Fibroblast of skin of left quadriceps (primary cell): Measurements from ENCODE around the gene NEK6.

ENCODE experiments used
- DNase-seq, 2 experiments: peaks; one replicate each; pipeline ENCODE4 v3.0.0-alpha.2; 2013; ENCODE audit warnings: low read depth in 2 of 2

The NEK6 gene

DNA sequence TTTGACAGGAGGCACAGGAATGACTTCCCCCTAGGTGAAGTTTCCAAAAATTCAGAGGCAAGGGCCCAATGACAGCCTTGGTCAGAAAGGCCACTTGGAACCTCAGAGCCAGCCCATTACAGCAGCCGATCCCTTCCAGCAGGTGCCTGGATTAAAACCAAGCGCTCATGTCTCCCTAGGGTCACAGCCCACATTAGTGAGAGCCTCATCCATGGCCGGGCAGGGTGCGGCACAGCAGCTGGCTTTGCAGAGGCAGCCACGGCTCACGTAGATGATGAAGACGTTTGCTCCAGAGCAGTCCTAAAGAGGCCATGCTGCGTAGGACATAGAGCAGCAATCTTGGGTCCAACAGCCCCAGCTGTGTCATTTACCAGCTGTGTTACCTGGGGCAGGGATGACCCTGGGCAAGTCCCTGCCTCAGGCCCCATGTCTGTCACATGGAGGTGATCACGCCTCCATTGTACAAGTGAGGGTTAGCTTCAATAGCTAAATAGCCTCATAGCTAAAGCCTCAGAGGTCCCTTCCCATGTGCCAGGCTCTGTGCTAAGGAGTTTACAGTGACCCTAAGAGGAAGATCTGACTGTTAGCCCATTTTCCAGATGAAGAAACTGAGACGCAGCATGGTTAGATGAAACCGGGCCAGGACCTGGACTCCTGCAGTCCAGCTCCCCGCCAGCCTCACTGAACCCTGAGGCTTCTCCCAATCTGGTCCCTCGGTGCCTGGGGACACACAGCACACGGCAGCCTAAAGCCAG lies 39.2 kb downstream of the NEK6 start:
- DNase-seq, result no peak

GRCh38 chr9:124297551-124297901 lies 39.8 kb downstream of the NEK6 start:
- peak; percentile 85 to 86 for DNase-seq

DNA sequence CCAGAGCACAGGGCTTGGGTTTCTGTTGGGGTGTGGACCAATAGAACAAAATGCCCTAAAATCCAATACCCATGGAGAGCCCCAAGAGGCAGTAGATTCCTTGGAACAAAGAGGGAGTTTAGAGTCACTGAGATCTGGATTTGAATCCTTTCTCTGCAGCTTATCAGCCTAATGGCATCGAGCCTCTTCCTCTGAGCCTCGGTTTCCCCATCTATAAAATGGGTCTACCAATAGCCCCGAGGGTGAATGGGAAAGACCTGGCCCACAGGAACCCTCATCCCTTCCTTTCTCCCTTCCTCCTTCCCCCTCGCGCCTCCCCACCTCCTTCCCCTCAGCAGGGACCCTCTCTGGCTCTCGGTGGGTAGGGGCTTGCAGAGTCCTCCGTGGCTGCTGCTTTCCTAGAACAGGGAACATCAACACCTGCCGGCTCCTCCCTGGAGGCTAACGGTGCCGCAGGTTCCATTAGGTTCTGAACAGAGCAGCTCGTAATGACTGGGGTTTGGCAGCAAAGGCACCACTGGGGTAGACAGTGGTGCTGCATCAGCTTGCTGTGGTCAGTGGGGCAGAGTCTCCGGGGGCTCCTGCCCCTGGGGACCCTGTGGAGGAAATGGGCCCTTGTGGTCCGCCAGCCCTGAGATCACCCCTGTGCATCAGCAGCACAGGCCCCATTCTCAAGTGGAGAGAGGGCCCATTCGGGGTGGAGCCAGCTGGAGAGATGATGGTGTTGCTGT lies 40.3 kb downstream of the NEK6 start:
- DNase-seq, result no peak

DNA sequence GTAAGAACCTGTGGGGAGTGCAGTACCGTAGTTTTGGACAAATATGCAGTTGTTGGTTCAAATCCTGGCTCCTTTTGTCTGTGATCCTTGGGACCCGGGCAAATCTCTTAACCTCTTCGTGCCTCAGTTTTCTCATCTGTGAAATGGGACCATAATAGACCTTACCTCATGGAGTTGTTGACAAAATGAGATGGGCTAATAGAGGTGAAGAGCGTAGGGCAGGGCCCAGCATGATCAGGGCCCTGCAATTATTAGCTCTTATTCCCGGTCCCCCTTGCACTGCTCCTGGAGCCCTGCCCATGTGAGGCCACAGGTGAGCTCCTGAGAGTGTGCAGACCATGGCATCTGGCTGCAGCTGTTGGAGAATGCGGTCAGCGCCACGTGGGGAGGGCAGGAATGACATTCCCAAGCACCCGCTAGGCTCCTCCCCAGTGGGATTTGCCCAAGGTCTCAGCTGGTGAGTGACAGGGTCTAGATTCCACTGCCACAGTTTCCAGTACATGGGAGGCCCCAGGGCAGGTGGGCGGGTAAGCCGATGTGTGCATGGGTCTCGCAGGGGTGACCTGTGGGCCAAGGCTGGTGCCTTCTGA lies 41.0 kb downstream of the NEK6 start:
- no peak for DNase-seq

DNA sequence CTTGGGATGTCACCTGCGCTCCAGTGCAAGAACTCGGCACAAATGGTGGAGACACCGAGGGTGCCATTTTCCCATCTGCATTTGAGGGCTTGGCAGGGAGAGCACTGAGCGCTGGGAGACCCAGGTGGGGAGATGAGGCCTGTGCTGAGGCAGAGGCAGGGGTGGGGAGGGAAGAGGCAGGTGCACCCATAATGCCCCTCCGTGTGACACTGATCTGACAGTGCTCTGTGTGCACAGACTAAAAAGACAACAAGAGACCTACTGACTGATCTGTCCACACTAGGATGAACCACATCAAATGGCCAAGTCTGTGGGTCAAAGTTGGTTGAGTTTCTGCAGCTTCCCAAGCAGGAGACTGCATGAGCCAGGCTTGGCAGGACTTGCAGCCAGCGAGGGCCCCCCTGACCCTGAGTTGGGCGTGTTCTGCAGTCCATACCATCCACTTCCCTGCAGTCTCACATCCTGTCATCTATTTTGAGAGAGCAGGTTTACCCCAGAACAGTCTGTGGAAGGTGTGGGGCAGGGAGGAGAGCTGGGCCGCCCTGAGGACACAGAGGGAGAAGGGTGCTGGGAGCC lies 41.9 kb downstream of the NEK6 start:
- no peak for DNase-seq

GRCh38 chr9:124300312-124300711 lies 42.6 kb downstream of the NEK6 start:
- no peak for DNase-seq

DNA sequence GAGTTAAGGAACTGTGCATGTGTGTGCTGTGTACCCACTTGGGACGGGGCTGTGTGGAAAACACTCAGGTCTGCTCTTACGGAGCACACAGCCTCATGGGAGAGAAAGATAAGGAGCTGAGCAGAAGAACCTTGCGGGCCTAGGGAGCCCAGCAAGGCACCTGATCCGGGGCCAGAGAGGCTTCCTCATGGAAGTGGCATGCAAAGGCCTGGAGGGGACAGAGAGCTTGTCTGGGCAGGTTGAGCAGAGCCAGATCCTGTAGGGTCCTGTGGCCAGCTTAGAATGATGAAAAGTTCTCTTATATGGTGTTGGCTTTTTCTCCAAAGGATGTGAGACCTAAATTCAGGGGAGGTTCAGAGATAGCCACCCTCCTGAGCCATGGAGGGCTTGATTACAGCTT lies 45.2 kb downstream of the NEK6 start:
- no peak for DNase-seq

DNA sequence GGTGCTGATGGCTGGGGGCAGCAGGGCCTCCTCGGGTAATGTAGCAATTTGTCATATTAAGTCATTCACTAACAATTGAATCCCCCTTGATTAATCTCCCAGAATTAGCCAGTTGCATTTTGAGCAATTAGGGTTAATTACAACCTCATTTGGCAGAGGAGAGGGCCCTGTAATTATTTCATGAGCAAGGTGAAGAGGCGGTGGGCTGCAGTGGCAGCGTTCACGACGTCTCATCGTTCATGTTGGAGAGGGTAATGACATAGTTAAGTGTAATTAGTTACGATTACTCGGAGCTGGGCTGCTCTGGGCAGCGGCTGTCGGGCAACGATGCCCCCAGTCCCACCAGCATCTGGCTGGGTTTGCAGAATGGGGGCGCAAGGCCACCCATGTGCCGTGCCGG lies 46.0 kb downstream of the NEK6 start:
- DNase-seq, result no peak

DNA sequence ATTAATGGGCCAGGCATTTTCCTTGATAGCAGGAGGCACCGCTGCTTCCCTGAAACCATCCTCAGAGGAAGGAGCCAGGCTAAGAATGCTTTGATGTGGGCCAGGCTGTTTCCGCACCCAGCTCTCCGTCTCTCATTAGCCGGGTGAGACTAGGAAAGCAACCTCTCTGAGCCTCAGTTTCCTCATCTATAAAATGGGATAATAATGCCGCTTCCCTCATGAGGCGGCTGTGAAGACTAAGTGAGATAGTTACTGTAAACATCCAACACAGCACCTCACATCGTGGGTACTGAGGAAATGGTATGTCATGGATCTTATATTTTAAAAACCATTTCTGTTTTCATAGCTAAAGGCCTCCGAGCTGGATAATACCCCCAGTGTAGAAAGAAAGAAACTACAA lies 46.5 kb downstream of the NEK6 start:
- DNase-seq, result no peak

DNA sequence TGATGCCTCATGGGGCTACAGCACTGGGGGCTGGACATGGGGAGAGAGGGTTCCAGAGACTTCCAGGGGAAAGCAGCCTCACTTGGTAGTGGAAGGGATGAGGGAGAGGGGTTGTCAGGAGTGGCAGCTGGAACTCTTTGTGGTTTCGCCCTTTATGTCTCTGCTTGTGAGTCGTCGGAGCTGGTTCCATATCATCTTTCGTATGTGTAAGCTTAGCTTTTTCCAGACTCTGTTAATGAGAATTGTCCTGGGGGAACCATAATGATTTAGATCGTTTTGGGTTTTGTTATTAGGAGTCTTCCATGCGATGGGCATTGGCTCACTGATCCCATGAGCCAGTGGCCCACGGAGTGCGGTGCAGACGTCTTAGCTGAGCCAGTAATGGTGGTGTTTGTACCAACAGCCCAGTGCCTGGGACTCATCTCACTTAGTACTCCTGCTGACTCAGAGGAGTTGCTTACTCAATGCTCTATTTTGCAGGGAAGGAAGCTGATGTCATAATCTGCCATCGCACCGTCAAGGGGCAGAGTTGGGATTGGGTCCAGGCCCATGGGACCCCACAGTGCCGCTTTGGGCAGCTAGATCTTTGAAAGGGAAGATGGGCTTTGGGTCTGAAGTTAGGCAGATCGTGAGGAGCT lies 48.5 kb downstream of the NEK6 start:
- DNase-seq, result peak; percentile 53

- DNase-seq, result no peak
These were observed 49.8 kb downstream of the NEK6 start for GRCh38 chr9:124307379-124308030.

GRCh38 chr9:124308606-124309491 lies 51.1 kb downstream of the NEK6 start:
- DNase-seq, result no peak

- DNase-seq, result peak; percentile 86 to 87
These were observed 51.9 kb downstream of the NEK6 start for GRCh38 chr9:124309667-124310084.

GRCh38 chr9:124311283-124311682 lies 53.5 kb downstream of the NEK6 start:
- no peak for DNase-seq

GRCh38 chr9:124312290-124313265 lies 54.8 kb downstream of the NEK6 start:
- DNase-seq, result no peak

GRCh38 chr9:124313940-124314339 lies 56.2 kb downstream of the NEK6 start:
- no peak for DNase-seq

- DNase-seq, result no peak
These were observed 58.1 kb downstream of the NEK6 start for GRCh38 chr9:124315882-124316281.

GRCh38 chr9:124320062-124320973 lies 62.6 kb downstream of the NEK6 start:
- DNase-seq, result peak; percentile 21 to 23
